HG02938 (cell line): ENCODE results near the gene CLEC16A.
A peak's percentile ranks its signal among the peaks of the same experiment; 100 is the strongest.
"Not testable (repeated sequence)": the region's sequence is repeated elsewhere in the genome, so short reads cannot be mapped to it uniquely, and the experiment has no call there.

Experiments
- ATAC-seq: cut with Tn5 transposase; IDR thresholded peaks from one replicate; pipeline ENCODE4 v1.9.1; 2021; ENCODE audit warnings: mild to moderate bottlenecking, moderate library complexity; ENCODE audit not compliant: unreplicated experiment

CLEC16A gene

DNA sequence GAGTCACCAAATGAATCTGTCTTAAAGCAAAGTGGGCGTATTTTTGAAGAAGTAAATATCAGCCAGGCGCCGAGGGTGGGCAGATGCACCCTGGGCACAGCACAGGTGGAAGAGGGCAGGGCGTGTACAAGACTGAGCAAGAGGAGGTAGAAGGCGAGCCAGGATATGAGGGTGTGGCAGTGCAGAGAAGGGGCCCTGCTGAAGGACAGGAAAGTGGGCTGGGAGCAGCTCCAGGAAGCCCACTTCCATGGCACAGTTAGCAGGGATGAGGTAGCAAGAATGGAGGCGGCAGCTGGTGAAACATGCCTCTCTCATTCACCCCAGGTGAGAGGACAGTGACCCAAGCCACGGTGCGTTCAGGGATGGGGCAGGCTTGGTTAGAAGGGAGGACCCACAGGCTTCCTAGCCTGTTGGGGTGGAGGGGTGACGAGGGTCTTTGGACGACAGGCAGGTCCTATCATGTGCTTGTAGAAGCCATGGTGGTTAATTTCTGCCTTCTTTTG, 149.3 kb downstream of the CLEC16A start:
- no peak for ATAC-seq

DNA sequence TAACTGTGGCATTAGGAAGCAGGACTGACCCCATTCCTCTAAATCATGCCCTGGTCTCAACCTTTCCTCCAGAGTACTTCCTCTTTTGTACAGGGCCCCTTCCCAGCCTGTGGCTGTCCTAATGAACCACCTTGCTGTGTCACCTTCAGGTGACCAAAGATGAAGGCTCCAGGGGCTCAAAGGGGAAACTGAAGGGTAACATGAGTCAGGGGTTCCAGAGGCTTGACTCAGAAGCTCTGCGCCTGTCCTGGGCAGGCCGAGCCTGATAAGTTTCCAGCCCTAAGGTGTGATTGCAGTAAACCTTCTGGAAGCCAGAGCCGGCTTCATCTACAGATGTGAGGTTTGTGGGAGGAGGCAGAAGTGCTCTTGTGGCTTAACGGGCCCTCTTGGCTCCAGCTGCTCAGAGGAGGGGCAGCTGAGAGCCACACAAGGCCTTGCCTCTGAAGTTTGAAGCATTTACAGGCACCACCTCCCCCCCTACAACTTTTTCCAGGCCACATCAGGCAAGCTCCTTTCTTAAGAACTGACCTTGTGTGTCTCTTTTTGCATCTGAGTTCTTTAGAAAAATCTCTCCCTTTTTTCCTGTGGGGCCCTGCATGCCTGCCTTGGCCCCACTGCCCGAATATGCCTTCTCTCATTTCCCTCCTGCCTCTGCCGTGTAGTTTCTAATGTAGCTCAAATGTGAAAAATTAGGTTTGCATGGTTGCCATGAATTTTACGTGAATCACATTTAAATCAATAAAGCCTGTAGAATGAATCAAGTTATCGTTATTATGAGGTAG, 149.9 kb downstream of the CLEC16A start:
- peak; percentile 72 for ATAC-seq

DNA sequence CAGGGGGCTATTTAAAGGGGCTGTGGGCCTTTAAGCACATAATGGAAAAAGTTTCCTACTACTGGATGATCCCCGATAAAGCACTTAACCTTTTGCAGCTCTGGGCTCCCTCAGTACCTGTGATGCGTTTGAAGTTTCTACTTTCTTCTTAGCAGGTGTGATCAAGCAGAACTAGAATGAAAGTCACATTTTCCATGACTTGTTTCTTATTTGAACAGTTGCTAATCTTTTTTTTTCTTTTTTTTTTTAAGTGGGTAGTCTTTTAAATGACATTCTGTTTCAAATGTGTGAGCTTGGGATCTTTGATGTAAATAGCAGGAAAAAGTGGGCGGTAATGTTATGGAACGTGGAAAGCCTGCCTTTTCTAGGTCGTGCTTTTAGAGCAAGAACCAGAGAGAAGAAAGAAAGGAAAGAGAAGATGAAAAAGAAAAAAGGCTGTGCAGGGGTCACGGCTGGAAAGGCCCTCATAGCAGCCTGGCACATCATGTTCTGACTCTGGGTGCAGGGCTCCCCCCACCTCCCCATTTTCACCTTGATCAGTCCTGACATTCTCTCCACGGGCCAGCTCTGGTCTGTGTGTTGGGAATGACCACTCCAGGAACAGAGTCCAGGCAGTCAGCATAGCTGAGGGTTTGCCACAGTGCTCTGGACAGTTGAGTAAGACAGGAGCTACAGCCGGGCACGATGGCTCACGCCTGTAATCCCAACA, 150.6 kb downstream of the CLEC16A start:
- no peak for ATAC-seq

DNA sequence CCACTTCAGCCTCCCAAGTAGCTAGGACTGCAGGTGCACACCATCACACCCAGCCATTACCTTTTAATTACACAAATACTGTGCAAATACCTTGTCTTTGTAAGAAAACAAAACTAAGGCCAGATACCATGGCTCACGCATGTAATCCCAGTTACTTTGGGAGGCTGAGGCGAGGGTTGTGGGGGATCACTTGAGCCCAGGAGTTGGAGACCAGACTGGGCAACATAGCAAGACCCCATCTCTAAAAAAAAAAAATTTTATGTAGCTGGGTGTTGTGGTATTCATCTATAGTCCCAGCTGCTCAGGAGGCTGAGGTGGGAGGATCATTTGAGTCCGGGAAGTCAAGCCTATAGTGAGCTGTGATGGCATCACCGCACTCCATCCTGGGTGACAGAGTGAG, 151.6 kb downstream of the CLEC16A start:
- ATAC-seq = no peak

DNA sequence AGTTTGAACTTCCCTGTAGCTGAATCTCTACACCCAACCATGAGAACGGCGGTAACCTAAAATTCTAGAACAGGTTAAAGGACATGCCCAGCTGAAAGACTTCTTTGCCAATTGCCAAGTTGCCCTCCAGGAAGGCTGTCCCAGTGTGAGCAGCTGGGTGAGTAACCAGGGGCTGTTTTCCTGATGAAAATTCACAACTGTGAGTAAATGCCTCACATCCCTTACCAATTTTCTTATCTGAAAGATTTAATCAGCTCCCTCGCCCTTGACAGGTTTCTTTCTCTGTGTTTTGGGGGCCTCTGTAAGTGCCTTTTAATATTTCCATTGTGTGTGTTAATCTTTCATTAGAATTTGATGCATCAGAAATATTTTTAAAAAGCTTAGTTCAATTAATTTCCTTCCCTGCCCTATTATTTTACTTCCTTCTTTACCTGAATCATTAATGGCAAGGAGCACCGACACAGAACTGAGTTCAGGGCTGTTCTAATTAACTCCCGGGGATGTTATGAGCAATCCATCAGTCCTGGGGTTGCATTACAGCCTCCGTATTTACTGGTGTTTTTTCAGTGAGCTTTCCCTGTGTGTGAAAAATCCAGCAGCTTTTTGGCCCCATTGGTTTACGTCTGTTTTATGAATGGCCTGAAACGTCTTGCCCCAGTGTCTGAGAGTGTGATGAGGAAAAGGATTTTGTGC, 152.9 kb downstream of the CLEC16A start:
- ATAC-seq = no peak

DNA sequence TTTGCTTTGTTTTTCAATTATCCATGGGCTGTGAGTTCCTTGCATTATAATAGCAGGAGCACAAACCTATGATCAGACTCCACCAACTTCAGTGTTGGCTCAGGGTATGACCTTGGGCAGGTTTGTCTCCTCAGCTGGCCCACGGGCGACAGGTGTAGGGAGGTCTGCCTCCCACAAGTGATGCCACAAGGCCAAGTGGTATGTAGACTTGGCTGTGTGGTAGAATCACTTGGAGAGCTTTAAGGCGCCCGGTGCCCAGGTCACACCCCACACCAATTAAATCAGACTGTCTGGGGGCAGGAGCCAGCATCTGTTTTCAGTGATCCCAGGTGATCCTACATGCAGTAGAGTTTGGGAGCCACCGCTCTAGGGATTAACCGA, 153.4 kb downstream of the CLEC16A start:
- no peak for ATAC-seq

DNA sequence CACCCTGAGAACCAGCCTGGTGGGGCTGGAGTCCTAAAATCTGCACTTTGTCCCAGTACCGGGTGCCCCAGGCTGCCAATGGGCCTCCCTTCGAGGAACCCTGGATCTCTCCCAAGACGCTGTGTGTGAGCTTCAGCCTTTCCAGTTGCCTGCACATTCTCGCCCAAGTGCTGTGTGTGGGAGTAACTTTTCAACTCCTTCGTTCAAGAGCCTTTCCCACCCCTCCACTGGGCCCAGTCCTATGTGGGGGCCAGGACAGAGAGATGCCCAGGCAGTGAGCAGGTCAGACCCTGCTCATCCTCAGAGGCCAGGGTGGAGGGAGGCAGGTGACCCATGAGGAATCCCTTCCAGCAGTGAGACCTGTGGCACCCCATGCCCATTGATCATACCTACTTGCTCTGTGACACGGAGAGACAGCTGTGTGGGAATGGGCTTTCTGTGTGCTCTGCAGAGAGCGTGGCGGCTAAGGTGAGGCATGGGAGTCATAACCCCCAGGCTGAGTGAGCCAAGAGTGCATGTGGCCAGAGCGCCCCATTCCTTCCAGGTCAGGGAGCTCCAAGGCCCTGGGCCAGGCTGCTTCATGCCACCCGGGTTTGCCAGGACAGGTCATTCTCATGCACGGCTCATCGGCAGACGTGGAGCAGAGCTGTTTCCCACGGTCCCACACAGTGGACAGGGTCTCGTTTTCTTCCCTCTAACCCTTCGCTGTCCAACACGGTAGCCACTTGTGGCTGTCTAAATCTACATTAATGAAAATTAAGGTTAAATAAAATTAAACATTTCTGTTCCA, 154.4 kb downstream of the CLEC16A start:
- ATAC-seq = no peak

DNA sequence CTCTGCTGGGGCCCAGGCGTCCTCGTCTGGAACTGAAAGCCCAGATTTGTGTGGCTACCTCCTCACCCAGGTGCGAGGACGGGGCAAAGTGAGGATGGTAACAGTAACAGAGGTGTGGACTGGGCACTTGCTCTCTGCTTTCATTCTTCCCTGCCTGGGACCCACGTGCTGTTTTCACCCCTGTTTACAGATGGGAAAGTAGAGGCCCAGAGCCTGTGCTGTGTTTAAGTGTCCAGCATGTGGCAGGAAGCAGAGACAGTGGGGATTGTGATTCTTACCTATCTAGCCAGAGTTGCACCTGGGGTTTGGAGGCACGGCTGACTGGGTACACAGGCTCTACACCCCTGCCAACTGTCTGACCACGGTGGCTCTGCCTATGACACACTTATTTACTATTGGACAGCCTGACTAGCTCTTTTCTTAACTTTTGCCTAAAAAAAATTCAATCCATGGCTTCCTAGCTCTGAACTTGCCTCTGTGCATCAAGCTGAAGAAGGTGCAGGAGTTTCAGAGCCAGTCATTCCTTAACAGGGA, 155.4 kb downstream of the CLEC16A start:
- no peak for ATAC-seq

DNA sequence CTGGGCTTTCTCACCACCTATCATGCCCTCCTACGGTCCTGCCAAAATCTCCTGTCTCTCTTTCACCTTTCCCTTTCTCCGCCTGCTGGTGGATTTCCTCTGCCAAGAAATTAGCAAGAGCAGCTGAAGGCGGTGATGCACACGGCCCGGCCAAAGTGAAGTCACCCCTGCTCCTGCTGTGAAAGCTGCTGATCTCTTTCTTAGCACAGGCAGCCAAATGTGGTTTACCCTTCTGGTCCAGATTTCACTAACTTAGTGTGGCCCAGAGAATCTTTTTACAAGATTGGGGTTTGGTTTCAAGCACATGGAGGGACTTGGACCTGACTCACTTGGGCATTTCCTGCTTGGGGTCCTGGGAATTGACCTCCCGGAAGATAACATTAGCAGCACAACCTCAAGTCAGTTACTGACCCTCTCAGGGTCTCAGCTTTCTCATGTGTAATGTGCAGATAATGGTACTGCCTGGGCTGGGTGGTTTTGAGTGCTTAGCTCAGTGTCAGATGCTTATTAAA, 155.9 kb downstream of the CLEC16A start:
- peak; percentile 65 for ATAC-seq

DNA sequence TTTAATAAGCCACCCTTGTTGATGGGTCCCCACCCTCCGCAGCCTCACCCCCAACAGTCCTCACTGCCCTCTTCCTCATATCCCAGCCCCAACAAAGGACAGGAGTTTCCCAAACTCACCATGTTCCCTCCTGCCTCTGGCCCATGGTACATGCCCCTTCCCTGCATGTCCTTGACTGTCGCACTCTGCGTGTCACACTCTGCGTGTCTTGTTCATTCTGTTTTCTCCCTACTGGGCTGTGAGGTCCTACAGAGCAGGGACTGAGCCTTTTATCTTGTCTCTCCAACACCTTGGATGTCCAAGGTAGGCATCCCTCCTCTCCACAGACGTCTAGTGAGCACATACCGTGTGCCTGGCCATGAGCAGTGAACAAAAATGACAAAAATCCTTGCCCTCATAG, 156.9 kb downstream of the CLEC16A start:
- ATAC-seq = no peak

DNA sequence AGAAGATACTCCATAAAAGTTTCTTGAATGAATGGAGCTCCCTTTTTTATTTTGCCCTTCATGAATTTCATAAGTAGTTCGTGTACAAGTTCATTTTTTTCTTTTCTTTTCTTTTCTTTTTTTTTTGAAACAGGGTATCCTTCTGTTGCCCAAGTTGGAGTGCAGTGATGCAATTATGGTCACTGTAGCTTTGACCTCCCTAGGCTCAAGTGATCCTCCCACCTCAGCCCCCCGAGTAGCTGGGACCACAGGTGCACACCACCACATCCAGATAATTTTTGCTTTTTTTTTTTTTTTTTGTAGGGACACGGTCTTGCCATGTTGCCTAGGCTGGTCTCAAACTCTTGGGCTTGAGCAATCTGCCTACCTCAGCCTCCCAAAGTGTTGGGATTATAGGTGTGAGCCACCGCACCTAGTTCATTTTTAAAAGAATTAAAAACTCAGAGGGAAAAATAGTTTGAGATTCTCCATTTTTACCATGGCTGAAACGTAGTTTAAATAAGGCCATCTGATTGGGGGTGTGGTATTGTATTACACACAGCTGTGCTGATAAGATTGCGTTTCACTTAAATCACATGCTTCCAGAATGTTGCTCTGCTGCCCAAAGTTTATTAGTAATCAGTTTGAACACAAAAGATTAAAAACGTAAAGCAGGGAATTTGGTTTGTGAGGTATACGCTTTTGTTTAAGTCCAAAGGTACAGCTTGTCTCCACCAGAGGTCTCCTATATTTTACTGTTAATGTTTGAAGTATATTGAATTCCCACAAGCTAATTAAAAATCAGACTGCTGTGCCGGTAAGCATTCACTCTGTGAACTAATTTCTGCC, 157.5 kb downstream of the CLEC16A start:
- no peak for ATAC-seq

DNA sequence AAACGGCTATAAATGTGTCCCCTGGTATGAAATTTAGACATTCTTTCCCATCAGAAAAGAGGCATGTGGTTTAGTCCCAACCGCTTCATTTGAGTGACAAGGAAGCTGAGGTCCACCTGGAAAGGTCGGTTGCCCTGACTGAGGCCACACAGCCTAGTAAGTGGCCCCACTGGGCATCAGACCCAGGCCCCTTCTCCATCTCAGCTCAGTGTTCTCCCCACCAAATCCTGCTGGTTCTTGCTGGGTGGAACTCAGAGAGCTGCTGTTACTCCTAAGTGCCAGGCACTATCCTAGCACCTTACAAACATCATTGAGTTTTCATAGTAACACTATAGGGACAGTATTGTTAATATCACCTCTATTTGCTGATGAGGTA, 158.1 kb downstream of the CLEC16A start:
- ATAC-seq = no peak

DNA sequence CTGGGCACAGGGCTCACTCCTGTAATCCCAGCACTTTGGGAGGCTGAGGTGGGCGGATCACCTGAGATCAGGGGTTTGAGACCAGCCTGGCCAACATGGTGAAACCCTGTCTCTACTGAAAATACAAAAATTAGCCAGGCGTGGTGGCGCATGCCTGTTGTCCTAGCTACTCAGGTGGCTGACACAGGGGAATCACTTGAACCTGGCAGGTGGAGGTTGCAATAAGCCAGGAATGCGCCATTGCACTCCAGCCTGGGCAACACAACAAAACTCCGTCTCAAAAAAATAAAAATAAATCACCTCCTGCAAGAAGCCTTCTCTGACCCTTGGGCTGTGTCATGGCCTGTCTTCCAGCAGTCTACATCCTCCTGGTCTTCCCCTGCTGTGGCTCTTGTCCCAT, 158.9 kb downstream of the CLEC16A start:
- ATAC-seq = not testable (repeated sequence)

DNA sequence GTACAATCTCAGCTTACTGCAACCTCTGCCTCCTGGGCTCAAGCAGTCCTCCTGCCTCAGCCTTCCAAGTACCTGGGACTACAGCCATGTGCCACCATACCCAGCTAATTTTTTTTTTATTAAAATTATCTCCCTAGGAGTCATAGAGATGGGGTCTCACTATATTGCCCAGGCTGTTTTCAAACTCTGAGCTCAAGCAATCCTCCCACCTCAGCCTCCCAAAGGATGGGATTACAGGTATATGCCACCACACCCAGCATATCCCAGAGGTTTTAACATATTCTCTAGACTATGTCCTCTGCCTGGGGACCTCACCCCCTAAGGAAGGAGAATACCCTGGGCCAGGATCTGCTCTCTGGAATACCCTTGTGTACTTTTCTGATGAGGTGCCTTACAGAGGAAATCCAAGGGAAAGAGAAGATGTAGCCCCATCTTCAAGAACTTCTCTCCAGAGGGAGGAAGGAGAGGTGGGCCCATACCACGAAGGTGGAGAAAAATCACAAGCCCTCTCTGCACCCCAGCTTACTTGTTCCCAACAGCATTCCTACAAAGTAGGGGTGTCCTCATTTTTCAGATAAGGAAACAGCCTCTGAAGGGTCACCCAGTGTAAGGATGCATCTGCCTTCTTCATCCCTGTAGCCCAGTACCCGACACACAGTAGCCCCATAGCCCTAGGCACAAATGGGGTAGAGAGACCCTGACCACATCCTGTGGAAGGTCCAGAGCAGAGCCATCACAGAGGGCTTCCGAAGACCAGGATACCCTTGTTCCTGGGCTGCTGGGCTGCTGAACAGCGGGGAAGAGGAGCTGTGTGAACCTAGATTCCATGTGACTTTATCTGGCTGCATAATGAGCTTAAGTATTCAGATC, 160.0 kb downstream of the CLEC16A start:
- ATAC-seq = no peak

DNA sequence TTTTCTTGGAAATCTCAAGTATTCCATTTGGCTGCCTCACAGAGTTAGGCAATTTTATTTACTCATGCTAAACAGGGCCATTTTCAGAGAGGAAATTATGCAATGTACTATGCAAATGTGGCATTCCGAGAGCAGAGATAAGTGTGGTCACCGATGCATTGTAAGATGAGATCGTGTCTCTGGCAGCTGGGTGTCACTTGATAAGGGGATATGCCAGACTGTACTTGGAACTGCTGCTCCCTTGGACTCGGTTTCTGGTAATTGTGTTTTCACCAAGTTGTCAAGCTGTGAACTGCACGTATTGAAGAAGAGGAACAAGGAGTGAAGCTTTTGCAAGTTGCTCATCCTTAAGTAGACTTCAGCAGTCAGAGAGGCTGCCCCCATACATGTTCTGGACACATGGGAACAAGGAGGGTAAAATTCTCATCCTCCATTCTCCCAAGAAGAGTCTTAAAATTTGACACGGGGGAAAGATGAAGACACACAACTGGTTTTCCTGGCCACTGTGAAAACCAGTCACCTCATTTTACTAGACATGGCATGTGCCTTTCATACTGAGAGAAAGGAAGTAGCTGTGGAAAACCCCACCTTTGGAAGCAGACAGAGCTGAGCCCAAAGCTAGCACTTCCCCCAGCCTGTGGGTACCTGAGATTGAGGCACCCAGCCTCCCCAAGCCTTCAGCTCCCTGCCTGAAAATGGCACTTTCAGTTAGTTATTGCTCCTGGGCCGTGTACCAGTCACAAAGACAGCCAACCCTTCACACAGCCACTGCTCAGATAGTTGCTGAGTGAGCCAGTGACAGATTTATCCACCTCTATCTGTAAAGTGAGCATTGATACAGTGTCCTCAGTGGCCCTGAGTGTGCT, 160.9 kb downstream of the CLEC16A start:
- ATAC-seq = peak; percentile 72

DNA sequence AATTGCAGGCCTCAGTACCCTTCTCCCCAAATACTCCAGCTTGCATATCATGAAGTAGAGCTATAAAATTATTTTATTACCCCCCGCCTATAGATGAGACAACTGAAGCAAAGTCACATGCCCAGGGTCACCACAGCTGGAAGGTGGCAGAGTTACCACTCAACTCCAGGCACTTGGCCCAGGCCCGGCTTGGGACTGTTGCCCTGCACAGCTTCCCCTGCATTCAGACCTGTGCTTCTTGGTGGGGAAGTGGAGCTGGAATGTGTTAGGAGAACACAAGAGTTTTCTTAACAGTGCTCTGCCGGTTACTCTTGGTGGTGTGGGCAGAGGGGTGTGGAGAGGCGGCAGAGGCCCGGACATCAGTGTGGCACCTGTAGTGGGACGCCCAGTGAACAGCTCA, 162.4 kb downstream of the CLEC16A start:
- no peak for ATAC-seq

DNA sequence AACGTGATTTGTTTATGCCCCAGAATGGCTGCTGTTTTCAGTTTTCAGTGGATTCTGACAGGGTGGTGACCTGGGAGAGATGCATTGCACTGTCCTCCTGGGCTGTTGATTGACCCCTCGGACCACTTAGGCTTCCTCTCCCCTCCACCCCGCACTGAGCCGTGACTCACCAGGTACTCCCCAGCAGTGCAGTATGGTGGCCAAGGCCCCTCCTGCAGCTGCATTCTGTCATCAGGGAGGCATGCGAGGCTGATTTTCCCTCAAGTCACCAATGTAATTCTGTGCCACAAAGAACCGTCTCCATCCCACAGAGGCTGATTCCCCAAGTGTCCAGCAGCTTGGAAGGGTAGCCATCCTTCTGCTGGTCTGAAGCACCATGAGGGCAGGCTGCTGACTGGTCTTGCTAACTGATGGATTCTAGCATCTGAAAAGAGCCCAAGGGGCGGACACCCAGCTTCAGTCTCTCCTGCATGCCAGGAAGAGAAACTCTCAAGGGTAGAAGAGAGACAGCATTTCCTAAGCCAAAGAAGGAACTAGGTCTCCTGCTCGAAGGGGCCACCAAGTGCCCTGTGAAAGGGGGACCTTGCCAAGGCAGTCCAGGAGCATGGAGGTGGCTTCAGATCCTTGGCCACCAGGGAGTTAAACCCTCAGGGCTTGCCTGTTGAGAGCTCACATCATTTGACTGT, 163.6 kb downstream of the CLEC16A start:
- ATAC-seq = no peak
